ENCODE data around the gene CD200R1L.

CD200R1L gene

DNA sequence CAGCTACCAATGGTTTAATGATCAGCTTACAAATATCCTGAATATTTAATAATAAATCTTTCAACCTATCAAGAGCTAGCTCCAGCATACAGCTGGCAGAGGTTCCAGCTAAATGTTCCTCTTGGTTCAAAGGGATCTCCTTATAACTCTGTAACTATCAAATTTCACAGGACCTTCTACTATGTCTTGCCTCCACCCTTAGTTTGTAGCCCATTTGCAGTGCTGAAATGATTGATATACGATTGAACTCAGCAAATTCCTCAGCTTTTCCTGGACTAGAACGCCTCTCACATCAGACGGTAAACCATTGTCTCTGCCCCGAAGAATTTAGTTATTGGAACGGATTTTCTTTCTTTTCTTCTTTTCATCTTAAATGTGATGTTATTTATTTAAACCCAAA, 41.5 kb downstream of the CD200R1L start:
- no peak for DNase-seq (ENCODE audit: low spot score)

DNA sequence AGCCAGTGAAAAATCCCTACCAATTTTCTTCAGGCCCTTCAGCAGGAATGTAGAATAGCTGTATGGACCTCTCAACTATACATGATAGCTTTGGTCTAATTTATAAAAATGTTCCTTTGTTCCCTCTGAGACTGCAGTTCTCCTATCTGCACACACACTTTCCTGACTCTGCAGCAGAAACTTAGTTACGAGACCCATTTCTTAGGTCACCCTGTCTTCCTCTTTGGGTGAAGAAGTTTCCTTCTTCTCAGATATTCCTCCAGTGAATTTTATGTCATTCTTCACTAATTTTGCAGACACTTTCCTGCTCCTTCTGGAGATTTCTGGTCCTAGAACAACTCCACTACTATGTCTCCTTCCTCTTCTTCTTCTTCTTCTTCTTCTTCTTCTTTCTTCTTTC, 42.6 kb downstream of the CD200R1L start:
- no peak for TF ChIP-seq CTCF (IDR thresholded peaks at IDR 0.05; ENCODE audit: extremely low read depth, missing control alignments)
- no peak for DNase-seq (ENCODE audit: low spot score)

More for the DNA sequence above, 41.5 kb downstream of the CD200R1L start:
- TF ChIP-seq CTCF (IDR thresholded peaks at IDR 0.05; ENCODE audit: extremely low read depth, missing control alignments), result no peak

DNA sequence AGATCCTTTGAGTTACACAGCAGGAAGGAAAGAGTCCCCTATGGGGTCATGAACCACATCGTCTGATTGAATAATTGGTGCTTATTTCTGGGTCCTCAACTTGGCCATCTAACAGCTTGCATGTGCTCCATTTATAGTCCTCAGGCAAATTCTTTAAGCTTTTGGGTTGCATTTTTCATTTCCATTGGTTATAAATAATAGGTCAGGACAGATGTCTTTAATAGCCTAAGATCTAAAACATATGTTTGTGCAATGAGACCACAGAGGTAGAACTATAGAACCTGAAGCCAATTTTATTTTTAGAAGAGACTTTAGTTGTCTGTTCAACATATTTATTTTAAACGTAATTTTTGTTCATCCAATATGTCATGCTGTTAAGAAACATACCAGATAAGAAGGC, 43.2 kb downstream of the CD200R1L start:
- no peak for TF ChIP-seq CTCF (IDR thresholded peaks at IDR 0.05; ENCODE audit: extremely low read depth, missing control alignments)
- DNase-seq (ENCODE audit: low spot score), result no peak

- DNase-seq (ENCODE audit: low spot score), result no peak
These were observed 44.3 kb downstream of the CD200R1L start for GRCh38 chr3:112802338-112802737.

DNA sequence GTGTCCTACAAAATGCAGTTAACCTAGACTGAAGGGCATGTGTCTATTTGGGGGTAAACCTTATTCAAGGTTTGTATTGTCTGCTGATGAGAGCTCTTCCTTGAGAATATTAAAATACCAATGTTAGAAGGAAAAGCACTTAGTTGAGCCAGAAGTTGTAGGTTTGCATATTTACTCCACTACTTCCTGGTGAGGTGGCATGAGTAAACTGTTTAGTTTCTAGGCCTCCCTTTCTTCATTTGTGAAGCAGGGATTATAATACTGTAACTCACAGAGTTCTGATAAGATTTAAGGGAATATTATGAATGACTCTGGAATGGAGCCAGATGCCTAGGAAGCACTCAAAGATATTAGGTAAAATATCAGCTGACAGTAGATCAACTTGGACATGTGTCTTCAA, 46.7 kb downstream of the CD200R1L start:
- DNase-seq (ENCODE audit: low spot score), result no peak
- TF ChIP-seq CTCF (IDR thresholded peaks at IDR 0.05; ENCODE audit: extremely low read depth, missing control alignments), result no peak

More at GRCh38 chr3:112802338-112802737, 44.3 kb downstream of the CD200R1L start:
- no peak for TF ChIP-seq CTCF (IDR thresholded peaks at IDR 0.05; ENCODE audit: extremely low read depth, missing control alignments)

DNA sequence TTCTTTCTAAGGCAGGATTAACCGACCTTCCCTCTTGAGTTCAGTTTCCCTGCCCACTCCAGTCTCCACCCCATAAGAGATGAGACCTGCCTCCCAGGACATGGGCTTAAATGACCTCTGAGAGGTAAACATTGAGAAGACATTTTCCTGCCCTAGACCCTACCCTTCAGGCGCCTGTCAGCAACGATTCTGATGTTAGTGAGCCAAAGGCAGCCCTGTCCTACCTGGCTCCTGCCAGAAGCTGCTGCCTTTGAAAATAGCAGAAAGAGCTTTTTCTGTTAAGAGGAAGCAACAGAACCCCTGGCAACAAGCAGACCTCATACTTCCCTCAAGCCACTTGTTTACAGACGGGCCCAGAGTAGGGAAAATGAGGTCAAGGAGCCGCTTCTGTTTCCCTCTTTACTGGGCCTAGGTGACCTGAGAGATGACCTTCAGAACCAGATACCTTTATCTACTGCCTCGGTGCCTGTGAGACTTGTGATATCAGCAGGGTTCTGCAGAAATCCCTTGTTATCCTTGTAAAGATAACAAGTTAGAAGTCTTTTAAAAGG, 52.0 kb downstream of the CD200R1L start:
- no peak for TF ChIP-seq CTCF (IDR thresholded peaks at IDR 0.05; ENCODE audit: extremely low read depth, missing control alignments)
- DNase-seq (ENCODE audit: low spot score), result no peak

GRCh38 chr3:112793326-112794081, 53.2 kb downstream of the CD200R1L start:
- no peak for DNase-seq (ENCODE audit: low spot score)
- no peak for TF ChIP-seq CTCF (IDR thresholded peaks at IDR 0.05; ENCODE audit: extremely low read depth, missing control alignments)
